Measurements from ENCODE around the gene DPP4. TPM values are rescaled to one million over a fixed set of nuclear protein-coding genes. Genes with fewer than 3 reads are reported as not detected.

Gene DPP4
- polyA plus RNA-seq, 2 donors, result 0.08 to 0.18 TPM

- H3K27ac ChIP-seq (ENCODE audit: low read depth in 2 of 2, low read length in 1 of 2), result no peak overlapping the region
- no peaks in the 10 kb centered on the region for H3K4me1 ChIP-seq (ENCODE audit: control insufficient read depth in 2 of 2, insufficient read depth in 2 of 2, low read length in 1 of 2)
- no peak overlapping the region for H3K4me3 ChIP-seq (ENCODE audit: low read depth in 1 of 2, low read length in 2 of 2)
- no peaks in the 10 kb centered on the region for H3K27me3 ChIP-seq (ENCODE audit: control insufficient read depth in 1 of 2, insufficient read depth in 2 of 2, low read length in 2 of 2)
- no peaks in the 10 kb centered on the region for H3K36me3 ChIP-seq (ENCODE audit: control insufficient read depth in 2 of 2, insufficient read depth in 2 of 2, low read length in 1 of 2)
- WGBS, 2 donors, result 46 to 50% methylated on average over 1 of the region's 1 CpG
- H3K9me3 ChIP-seq (ENCODE audit: control insufficient read depth in 2 of 2, insufficient read depth in 1 of 2, low read depth in 1 of 2, low read length in 1 of 2), result no peaks in the 10 kb centered on the region
Measured at GRCh38 chr2:162000431-162000830, 73.6 kb downstream of the DPP4 start.

GRCh38 chr2:161999321-161999720 is 74.7 kb downstream of the DPP4 start:
- 45 to 64% methylated on average over 6 of the region's 6 CpGs for WGBS, 2 donors
- Histone ChIP-seq H3K36me3 (ENCODE audit: control insufficient read depth in 2 of 2, insufficient read depth in 2 of 2, low read length in 1 of 2) (no peaks in the 10 kb centered on the region), H3K9me3 (ENCODE audit: control insufficient read depth in 2 of 2, insufficient read depth in 1 of 2, low read depth in 1 of 2, low read length in 1 of 2) (no peaks in the 10 kb centered on the region), H3K27ac (ENCODE audit: low read depth in 2 of 2, low read length in 1 of 2) (no peak overlapping the region), H3K4me3 (ENCODE audit: low read depth in 1 of 2, low read length in 2 of 2) (no peak overlapping the region), H3K27me3 (ENCODE audit: control insufficient read depth in 1 of 2, insufficient read depth in 2 of 2, low read length in 2 of 2) (no peaks in the 10 kb centered on the region), H3K4me1 (ENCODE audit: control insufficient read depth in 2 of 2, insufficient read depth in 2 of 2, low read length in 1 of 2) (no peaks in the 10 kb centered on the region)

GRCh38 chr2:161998857-161999256 is 75.2 kb downstream of the DPP4 start:
- H3K9me3 ChIP-seq (ENCODE audit: control insufficient read depth in 2 of 2, insufficient read depth in 1 of 2, low read depth in 1 of 2, low read length in 1 of 2), result no peaks in the 10 kb centered on the region
- H3K27me3 ChIP-seq (ENCODE audit: control insufficient read depth in 1 of 2, insufficient read depth in 2 of 2, low read length in 2 of 2), result no peaks in the 10 kb centered on the region
- H3K4me3 ChIP-seq (ENCODE audit: low read depth in 1 of 2, low read length in 2 of 2), result no peak overlapping the region
- H3K27ac ChIP-seq (ENCODE audit: low read depth in 2 of 2, low read length in 1 of 2), result no peak overlapping the region
- no peaks in the 10 kb centered on the region for H3K4me1 ChIP-seq (ENCODE audit: control insufficient read depth in 2 of 2, insufficient read depth in 2 of 2, low read length in 1 of 2)
- WGBS, 2 donors, result 74 to 82% methylated on average over 1 of the region's 1 CpG
- no peaks in the 10 kb centered on the region for H3K36me3 ChIP-seq (ENCODE audit: control insufficient read depth in 2 of 2, insufficient read depth in 2 of 2, low read length in 1 of 2)

DNA sequence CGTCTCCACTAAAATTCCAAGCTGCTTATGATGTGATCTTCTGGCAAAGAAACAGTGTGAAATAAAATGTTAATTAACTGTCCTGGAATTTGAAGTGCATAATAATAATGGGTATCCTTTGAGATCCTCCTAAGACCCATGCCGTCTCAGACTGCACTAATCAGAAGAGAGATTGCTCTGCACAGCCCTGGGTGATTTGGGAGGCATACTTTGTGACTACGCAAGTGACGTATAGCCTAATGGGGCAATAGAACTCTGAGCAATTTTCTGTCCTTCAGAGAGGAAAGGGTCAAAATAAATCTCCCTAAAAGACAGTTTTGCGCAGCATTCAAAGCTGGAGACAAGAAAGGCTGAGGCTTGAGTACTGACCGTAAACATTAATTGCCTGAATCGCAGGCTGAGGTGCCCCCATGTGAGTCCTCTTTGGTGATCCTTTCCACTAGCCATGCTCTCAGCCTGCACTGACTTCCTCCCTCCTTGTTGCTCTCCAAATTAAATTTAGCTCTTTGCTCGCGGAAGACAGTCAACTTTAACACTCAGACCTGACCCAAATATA is 76.0 kb downstream of the DPP4 start:
- H3K27ac ChIP-seq (ENCODE audit: low read depth in 2 of 2, low read length in 1 of 2), result no peak overlapping the region
- no peaks in the 10 kb centered on the region for H3K4me1 ChIP-seq (ENCODE audit: control insufficient read depth in 2 of 2, insufficient read depth in 2 of 2, low read length in 1 of 2)
- no peak overlapping the region for H3K4me3 ChIP-seq (ENCODE audit: low read depth in 1 of 2, low read length in 2 of 2)
- no peaks in the 10 kb centered on the region for H3K9me3 ChIP-seq (ENCODE audit: control insufficient read depth in 2 of 2, insufficient read depth in 1 of 2, low read depth in 1 of 2, low read length in 1 of 2)
- WGBS, 2 donors, result 74 to 89% methylated on average over 9 of the region's 9 CpGs
- H3K27me3 ChIP-seq (ENCODE audit: control insufficient read depth in 1 of 2, insufficient read depth in 2 of 2, low read length in 2 of 2), result no peaks in the 10 kb centered on the region
- H3K36me3 ChIP-seq (ENCODE audit: control insufficient read depth in 2 of 2, insufficient read depth in 2 of 2, low read length in 1 of 2), result no peaks in the 10 kb centered on the region

DNA sequence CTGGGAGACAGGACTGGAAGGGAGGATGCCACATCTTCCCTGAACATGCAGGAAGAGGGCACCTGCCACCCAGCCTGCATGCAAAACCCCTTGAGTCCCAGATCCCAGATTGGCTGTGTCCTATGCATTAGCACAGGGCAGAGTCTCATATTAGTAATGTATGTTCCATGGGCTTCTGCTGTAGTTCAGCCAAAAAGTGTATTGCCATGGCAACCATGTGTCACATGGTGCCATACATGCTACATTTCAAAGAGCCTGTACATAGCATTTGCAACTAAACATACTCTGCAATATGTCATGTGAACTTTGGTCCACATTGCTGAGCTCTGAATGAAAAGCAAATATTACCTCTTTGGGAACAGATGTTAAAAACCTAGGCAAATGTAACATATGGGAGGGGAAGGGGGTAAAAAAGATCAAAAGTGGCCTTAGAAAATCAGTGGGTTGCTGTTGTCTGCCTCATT is 78.4 kb downstream of the DPP4 start:
- no peak overlapping the region for H3K27ac ChIP-seq (ENCODE audit: low read depth in 2 of 2, low read length in 1 of 2)
- no peaks in the 10 kb centered on the region for H3K4me1 ChIP-seq (ENCODE audit: control insufficient read depth in 2 of 2, insufficient read depth in 2 of 2, low read length in 1 of 2)
- H3K4me3 ChIP-seq (ENCODE audit: low read depth in 1 of 2, low read length in 2 of 2), result no peak overlapping the region
- H3K36me3 ChIP-seq (ENCODE audit: control insufficient read depth in 2 of 2, insufficient read depth in 2 of 2, low read length in 1 of 2), result no peaks in the 10 kb centered on the region
- H3K9me3 ChIP-seq (ENCODE audit: control insufficient read depth in 2 of 2, insufficient read depth in 1 of 2, low read depth in 1 of 2, low read length in 1 of 2), result no peaks in the 10 kb centered on the region
- H3K27me3 ChIP-seq (ENCODE audit: control insufficient read depth in 1 of 2, insufficient read depth in 2 of 2, low read length in 2 of 2), result no peaks in the 10 kb centered on the region

DNA sequence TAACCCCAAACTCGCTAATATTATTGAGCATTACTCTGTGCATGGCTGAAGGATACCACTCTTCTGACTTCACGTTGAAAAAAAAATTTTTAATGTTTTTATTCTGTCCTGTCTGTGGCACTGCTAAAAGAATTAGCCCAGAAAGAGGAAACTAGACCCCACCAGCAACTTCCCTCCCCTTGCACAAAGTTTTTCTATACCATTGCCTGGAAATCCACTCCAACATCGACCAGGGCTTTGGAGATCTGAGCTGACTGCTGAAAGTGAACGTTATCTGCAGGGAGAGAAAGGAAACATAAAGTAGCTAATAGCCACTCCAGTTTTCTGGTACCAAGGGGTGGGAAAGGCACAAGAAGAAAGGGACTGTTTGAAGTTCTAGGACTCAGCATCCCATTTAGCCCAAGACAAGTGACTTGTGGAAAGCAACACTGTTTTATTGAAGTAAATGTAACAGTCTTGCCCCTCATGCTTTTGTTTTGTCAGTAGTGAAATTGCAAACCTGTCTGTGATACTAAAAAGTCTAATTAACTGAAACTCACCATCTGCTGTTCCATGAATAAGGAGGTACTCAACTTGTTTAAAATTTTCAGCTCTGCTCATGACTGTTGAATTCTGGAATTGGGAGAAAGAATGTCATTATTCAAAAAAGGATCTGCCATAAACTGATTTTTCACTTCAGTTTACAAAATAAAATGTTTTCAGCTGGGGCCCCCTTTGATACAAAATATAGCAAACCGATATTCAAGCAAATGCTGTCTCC is 79.1 kb downstream of the DPP4 start:
- H3K4me3 ChIP-seq (ENCODE audit: low read depth in 1 of 2, low read length in 2 of 2), result no peak overlapping the region
- 61 to 65% methylated on average over 5 of the region's 5 CpGs for WGBS, 2 donors
- H3K4me1 ChIP-seq (ENCODE audit: control insufficient read depth in 2 of 2, insufficient read depth in 2 of 2, low read length in 1 of 2), result no peaks in the 10 kb centered on the region
- no peaks in the 10 kb centered on the region for H3K9me3 ChIP-seq (ENCODE audit: control insufficient read depth in 2 of 2, insufficient read depth in 1 of 2, low read depth in 1 of 2, low read length in 1 of 2)
- no peaks in the 10 kb centered on the region for H3K36me3 ChIP-seq (ENCODE audit: control insufficient read depth in 2 of 2, insufficient read depth in 2 of 2, low read length in 1 of 2)
- no peak overlapping the region for H3K27ac ChIP-seq (ENCODE audit: low read depth in 2 of 2, low read length in 1 of 2)
- no peaks in the 10 kb centered on the region for H3K27me3 ChIP-seq (ENCODE audit: control insufficient read depth in 1 of 2, insufficient read depth in 2 of 2, low read length in 2 of 2)

DNA sequence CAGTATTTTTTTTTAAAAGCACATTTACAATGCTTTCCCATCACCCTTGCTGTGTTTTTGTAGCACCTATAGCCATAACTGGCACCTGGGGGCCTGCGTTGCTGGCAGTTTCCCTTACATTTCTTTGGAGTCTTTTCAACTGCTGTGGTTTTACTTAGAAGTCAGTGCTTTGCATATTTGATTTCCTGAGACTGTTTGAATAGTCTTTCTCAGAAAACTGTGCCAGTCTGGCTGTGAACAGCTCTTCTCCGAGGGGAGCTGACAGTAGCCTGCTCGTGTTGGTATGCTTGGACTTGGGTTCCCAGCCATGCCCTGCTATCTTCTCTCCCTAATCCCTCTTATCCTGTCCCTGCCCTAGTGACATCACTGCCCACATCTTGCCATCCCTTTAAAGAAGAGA is 81.5 kb downstream of the DPP4 start:
- H3K27ac ChIP-seq (ENCODE audit: low read depth in 2 of 2, low read length in 1 of 2), result no peak overlapping the region

DNA sequence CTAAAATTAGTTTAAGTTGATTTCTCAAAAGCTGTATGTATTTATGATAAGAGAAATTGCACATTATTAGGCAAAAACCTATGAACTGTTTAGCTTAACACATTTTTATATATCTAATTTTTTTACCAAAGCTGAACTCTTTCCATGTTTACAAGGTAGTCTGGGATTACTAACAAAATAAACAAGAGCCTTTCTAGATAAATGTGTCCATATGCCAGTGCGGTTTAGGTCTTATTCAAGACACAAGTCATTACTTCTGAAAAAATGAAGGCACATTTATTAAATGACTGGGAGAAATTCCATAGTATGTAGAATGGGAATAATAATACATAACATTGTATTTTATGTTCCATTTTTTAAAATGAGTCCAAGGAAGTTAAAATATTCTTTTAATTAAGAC is 82.0 kb downstream of the DPP4 start:
- Histone ChIP-seq H3K9me3 (ENCODE audit: control insufficient read depth in 2 of 2, insufficient read depth in 1 of 2, low read depth in 1 of 2, low read length in 1 of 2) (no peaks in the 10 kb centered on the region), H3K36me3 (ENCODE audit: control insufficient read depth in 2 of 2, insufficient read depth in 2 of 2, low read length in 1 of 2) (no peaks in the 10 kb centered on the region), H3K27me3 (ENCODE audit: control insufficient read depth in 1 of 2, insufficient read depth in 2 of 2, low read length in 2 of 2) (no peaks in the 10 kb centered on the region), H3K27ac (ENCODE audit: low read depth in 2 of 2, low read length in 1 of 2) (no peak overlapping the region), H3K4me3 (ENCODE audit: low read depth in 1 of 2, low read length in 2 of 2) (no peak overlapping the region), H3K4me1 (ENCODE audit: control insufficient read depth in 2 of 2, insufficient read depth in 2 of 2, low read length in 1 of 2) (no peaks in the 10 kb centered on the region)
- WGBS, 2 donors, result 80 to 85% methylated on average over 1 of the region's 1 CpG

More for the DNA sequence above, 81.5 kb downstream of the DPP4 start:
- Histone ChIP-seq H3K36me3 (ENCODE audit: control insufficient read depth in 2 of 2, insufficient read depth in 2 of 2, low read length in 1 of 2) (no peaks in the 10 kb centered on the region), H3K9me3 (ENCODE audit: control insufficient read depth in 2 of 2, insufficient read depth in 1 of 2, low read depth in 1 of 2, low read length in 1 of 2) (no peaks in the 10 kb centered on the region), H3K4me3 (ENCODE audit: low read depth in 1 of 2, low read length in 2 of 2) (no peak overlapping the region), H3K4me1 (ENCODE audit: control insufficient read depth in 2 of 2, insufficient read depth in 2 of 2, low read length in 1 of 2) (no peaks in the 10 kb centered on the region), H3K27me3 (ENCODE audit: control insufficient read depth in 1 of 2, insufficient read depth in 2 of 2, low read length in 2 of 2) (no peaks in the 10 kb centered on the region)
- WGBS, 2 donors, result 23 to 38% methylated on average over 3 of the region's 3 CpGs

- 93 to 96% methylated on average over 1 of the region's 1 CpG for WGBS, 2 donors
- H3K36me3 ChIP-seq (ENCODE audit: control insufficient read depth in 2 of 2, insufficient read depth in 2 of 2, low read length in 1 of 2), result no peaks in the 10 kb centered on the region
- no peak overlapping the region for H3K27ac ChIP-seq (ENCODE audit: low read depth in 2 of 2, low read length in 1 of 2)
- no peaks in the 10 kb centered on the region for H3K9me3 ChIP-seq (ENCODE audit: control insufficient read depth in 2 of 2, insufficient read depth in 1 of 2, low read depth in 1 of 2, low read length in 1 of 2)
- no peaks in the 10 kb centered on the region for H3K4me1 ChIP-seq (ENCODE audit: control insufficient read depth in 2 of 2, insufficient read depth in 2 of 2, low read length in 1 of 2)
- no peaks in the 10 kb centered on the region for H3K27me3 ChIP-seq (ENCODE audit: control insufficient read depth in 1 of 2, insufficient read depth in 2 of 2, low read length in 2 of 2)
- no peak overlapping the region for H3K4me3 ChIP-seq (ENCODE audit: low read depth in 1 of 2, low read length in 2 of 2)
Measured at GRCh38 chr2:161990741-161991140, 83.3 kb downstream of the DPP4 start.

DNA sequence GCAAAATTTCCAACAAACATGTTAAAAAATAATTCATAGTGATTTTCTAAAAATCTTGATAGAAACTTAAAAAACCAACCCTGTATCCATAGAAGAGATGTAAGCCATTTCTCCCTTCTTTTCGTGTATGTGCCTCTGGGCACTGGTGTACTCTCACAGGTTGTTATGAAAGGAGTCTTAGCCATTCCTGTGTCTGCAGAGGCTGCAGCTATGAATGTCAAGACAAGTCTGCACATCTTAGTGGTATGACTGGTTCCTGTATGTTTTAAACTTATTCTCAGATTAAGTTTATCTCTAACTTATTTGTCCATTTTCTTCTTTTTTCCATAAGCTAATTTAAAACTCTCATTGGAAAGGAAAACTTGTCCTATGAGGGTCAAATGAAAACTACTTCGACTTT is 84.0 kb downstream of the DPP4 start:
- Histone ChIP-seq H3K27me3 (ENCODE audit: control insufficient read depth in 1 of 2, insufficient read depth in 2 of 2, low read length in 2 of 2) (no peaks in the 10 kb centered on the region), H3K4me3 (ENCODE audit: low read depth in 1 of 2, low read length in 2 of 2) (no peak overlapping the region), H3K36me3 (ENCODE audit: control insufficient read depth in 2 of 2, insufficient read depth in 2 of 2, low read length in 1 of 2) (no peaks in the 10 kb centered on the region), H3K9me3 (ENCODE audit: control insufficient read depth in 2 of 2, insufficient read depth in 1 of 2, low read depth in 1 of 2, low read length in 1 of 2) (no peaks in the 10 kb centered on the region), H3K27ac (ENCODE audit: low read depth in 2 of 2, low read length in 1 of 2) (no peak overlapping the region), H3K4me1 (ENCODE audit: control insufficient read depth in 2 of 2, insufficient read depth in 2 of 2, low read length in 1 of 2) (no peaks in the 10 kb centered on the region)
- WGBS, 2 donors, result 58 to 79% methylated on average over 2 of the region's 2 CpGs
